ENCODE measurements around the gene G6PC2.

GRCh38 chr2:168915441-168916330 is 14.6 kb downstream of the G6PC2 start:
- TF ChIP-seq, protein P1, sequence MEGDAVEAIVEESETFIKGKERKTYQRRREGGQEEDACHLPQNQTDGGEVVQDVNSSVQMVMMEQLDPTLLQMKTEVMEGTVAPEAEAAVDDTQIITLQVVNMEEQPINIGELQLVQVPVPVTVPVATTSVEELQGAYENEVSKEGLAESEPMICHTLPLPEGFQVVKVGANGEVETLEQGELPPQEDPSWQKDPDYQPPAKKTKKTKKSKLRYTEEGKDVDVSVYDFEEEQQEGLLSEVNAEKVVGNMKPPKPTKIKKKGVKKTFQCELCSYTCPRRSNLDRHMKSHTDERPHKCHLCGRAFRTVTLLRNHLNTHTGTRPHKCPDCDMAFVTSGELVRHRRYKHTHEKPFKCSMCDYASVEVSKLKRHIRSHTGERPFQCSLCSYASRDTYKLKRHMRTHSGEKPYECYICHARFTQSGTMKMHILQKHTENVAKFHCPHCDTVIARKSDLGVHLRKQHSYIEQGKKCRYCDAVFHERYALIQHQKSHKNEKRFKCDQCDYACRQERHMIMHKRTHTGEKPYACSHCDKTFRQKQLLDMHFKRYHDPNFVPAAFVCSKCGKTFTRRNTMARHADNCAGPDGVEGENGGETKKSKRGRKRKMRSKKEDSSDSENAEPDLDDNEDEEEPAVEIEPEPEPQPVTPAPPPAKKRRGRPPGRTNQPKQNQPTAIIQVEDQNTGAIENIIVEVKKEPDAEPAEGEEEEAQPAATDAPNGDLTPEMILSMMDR (IDR thresholded peaks at IDR 0.05) = no peak
- TF ChIP-seq POLR2A (IDR thresholded peaks at IDR 0.05) (no peak), EP300 (IDR thresholded peaks at IDR 0.05) (no peak)

All from ovary (tissue), 3 donors.